IMR-90 (cell line): ENCODE results near the gene EPHA2.

Experiments
- CEBPB ChIP-seq: IDR thresholded peaks from 2 replicates; pipeline ENCODE4 v1.6.1; 2012; ENCODE audit warnings: low read depth, low read length, improper control_type of control experiment
- CTCF ChIP-seq: conservative IDR thresholded peaks from 2 replicates; pipeline ENCODE4 v1.5.1; 2012; ENCODE audit warnings: mild to moderate bottlenecking, low read depth, low read length, improper control_type of control experiment
- POLR2A ChIP-seq: IDR thresholded peaks from 2 replicates; pipeline ENCODE4 v1.6.1; 2012; ENCODE audit warnings: mild to moderate bottlenecking, low read depth, low read length
- RAD21 ChIP-seq: IDR thresholded peaks from 2 replicates; pipeline ENCODE4 v1.6.1; 2012; ENCODE audit warnings: low read length, improper control_type of control experiment
- RCOR1 ChIP-seq: IDR thresholded peaks from 2 replicates; pipeline ENCODE4 v1.6.1; 2012; ENCODE audit warnings: mild to moderate bottlenecking, low read length, improper control_type of control experiment; ENCODE audit not compliant: insufficient replicate concordance
- RFX5 ChIP-seq: IDR thresholded peaks from 2 replicates; pipeline ENCODE4 v1.8.0; 2012; ENCODE audit warnings: low read depth, mild to moderate bottlenecking, low read length, moderate library complexity
- SMC3 ChIP-seq: fragments of 150-350 bp; IDR thresholded peaks from 2 replicates; pipeline ENCODE4 v1.6.1; 2016; ENCODE audit warnings: low read depth, mild to moderate bottlenecking, antibody characterized with exemption, low read length, moderate library complexity
- USF2 ChIP-seq: fragments of 150-350 bp; IDR thresholded peaks from 2 replicates; pipeline ENCODE4 v1.6.1; 2017; ENCODE audit warnings: mild to moderate bottlenecking, antibody characterized with exemption, low read length, low read depth

GRCh38 chr1:16149702-16150488 is 6.0 kb downstream of the EPHA2 start:
- TF ChIP-seq POLR2A (no peak), CTCF (no peak), SMC3 (no peak), RCOR1 (no peak), CEBPB (no peak), RFX5 (no peak), USF2 (no peak), RAD21 (no peak)
